H9 (cell line): ENCODE measurements around the gene ADAM11. TPM values are rescaled to one million over a fixed set of nuclear protein-coding genes. Genes with fewer than 3 reads are reported as not detected.

Experiments used
- DNase-seq: peaks from one replicate; pipeline ENCODE4 v3.0.0-alpha.2; 2017
- H2AFZ ChIP-seq: one replicate; pipeline ENCODE4 v1.6.1; 2013; ENCODE audit warnings: mild to moderate bottlenecking, low read length, control low read depth, moderate library complexity
- H2AK5ac ChIP-seq: 2 replicates; pipeline ENCODE4 v1.6.1; 2013; ENCODE audit warnings: low read length, control low read depth, mixed read lengths; ENCODE audit not compliant: insufficient read length
- H2BK120ac ChIP-seq: one replicate; pipeline ENCODE4 v1.6.1; 2013; ENCODE audit warnings: low read depth, mild to moderate bottlenecking, low read length, control low read depth, inconsistent platforms; ENCODE audit not compliant: poor library complexity, severe bottlenecking
- H2BK12ac ChIP-seq: 2 replicates; pipeline ENCODE4 v1.6.1; 2013; ENCODE audit warnings: low read length, control low read depth, mixed read lengths, low read depth; ENCODE audit not compliant: insufficient read length
- H2BK15ac ChIP-seq: 2 replicates; pipeline ENCODE4 v1.6.1; 2013; ENCODE audit warnings: low read depth, low read length, control low read depth
- H2BK20ac ChIP-seq: one replicate; pipeline ENCODE4 v1.6.1; 2013; ENCODE audit warnings: low read depth, mild to moderate bottlenecking, low read length, control low read depth, inconsistent platforms; ENCODE audit not compliant: poor library complexity, severe bottlenecking
- H2BK5ac ChIP-seq: 2 replicates; pipeline ENCODE4 v1.6.1; 2013; ENCODE audit warnings: low read length, control low read depth, mixed read lengths; ENCODE audit not compliant: insufficient read length
- H3K14ac ChIP-seq: 2 replicates; pipeline ENCODE4 v1.6.1; 2013; ENCODE audit warnings: low read length, control low read depth; ENCODE audit not compliant: insufficient read depth
- H3K18ac ChIP-seq: 2 replicates; pipeline ENCODE4 v1.6.1; 2013; ENCODE audit warnings: low read depth, mild to moderate bottlenecking, mixed read lengths, low read length, control low read depth; ENCODE audit not compliant: insufficient read length
- H3K23ac ChIP-seq: 2 replicates; pipeline ENCODE4 v1.6.1; 2013; ENCODE audit warnings: low read length, control low read depth, mixed read lengths, low read depth; ENCODE audit not compliant: insufficient read length
- H3K23me2 ChIP-seq: 2 replicates; pipeline ENCODE4 v1.6.1; 2013; ENCODE audit warnings: low read depth, mild to moderate bottlenecking, mixed read lengths, low read length, control low read depth; ENCODE audit not compliant: insufficient read length, poor library complexity, severe bottlenecking
- H3K27ac ChIP-seq: 2 replicates; pipeline ENCODE4 v1.5.1; 2013; ENCODE audit warnings: low read length, control low read depth, mixed read lengths, low read depth; ENCODE audit not compliant: insufficient read length
- H3K27me3 ChIP-seq: 2 replicates; pipeline ENCODE4 v1.6.1; 2013; ENCODE audit warnings: low read length, control low read depth, inconsistent platforms; ENCODE audit not compliant: insufficient read depth
- H3K4ac ChIP-seq: 2 replicates; pipeline ENCODE4 v1.6.1; 2013; ENCODE audit warnings: low read depth, mild to moderate bottlenecking, control low read depth, inconsistent platforms, low read length, moderate library complexity
- H3K4me1 ChIP-seq: 2 replicates; pipeline ENCODE4 v1.6.1; 2013; ENCODE audit warnings: low read length, control low read depth, inconsistent platforms; ENCODE audit not compliant: insufficient read depth
- H3K4me2 ChIP-seq: 2 replicates; pipeline ENCODE4 v1.6.1; 2013; ENCODE audit warnings: low read length, control low read depth, mixed read lengths; ENCODE audit not compliant: insufficient read length, insufficient read depth
- H3K56ac ChIP-seq: 2 replicates; pipeline ENCODE4 v1.6.1; 2013; ENCODE audit warnings: low read depth, mild to moderate bottlenecking, mixed read lengths, low read length, control low read depth; ENCODE audit not compliant: insufficient read length
- H3K79me1 ChIP-seq: 2 replicates; pipeline ENCODE4 v1.6.1; 2013; ENCODE audit warnings: low read depth, mild to moderate bottlenecking, moderate library complexity, low read length, control low read depth, inconsistent platforms; ENCODE audit not compliant: insufficient read depth, poor library complexity, severe bottlenecking
- H3K79me2 ChIP-seq: 2 replicates; pipeline ENCODE4 v1.6.1; 2013; ENCODE audit warnings: low read length, control low read depth, inconsistent platforms; ENCODE audit not compliant: insufficient read depth
- H3K9ac ChIP-seq: 2 replicates; pipeline ENCODE4 v1.6.1; 2013; ENCODE audit warnings: low read length, control low read depth, mixed read lengths; ENCODE audit not compliant: insufficient read length; ENCODE audit errors: extremely low read depth
- H3K9me3 ChIP-seq: one replicate; pipeline ENCODE4 v1.6.1; 2013; ENCODE audit warnings: low read depth, low read length, inconsistent platforms; ENCODE audit not compliant: control insufficient read depth
- H3T11ph ChIP-seq: one replicate; pipeline ENCODE4 v1.6.1; 2013; ENCODE audit warnings: mild to moderate bottlenecking, low read length, control low read depth, inconsistent platforms
- H4K20me1 ChIP-seq: one replicate; pipeline ENCODE4 v1.6.1; 2013; ENCODE audit not compliant: control insufficient read depth, insufficient read length, insufficient read depth
- H4K5ac ChIP-seq: 2 replicates; pipeline ENCODE4 v1.6.1; 2013; ENCODE audit warnings: low read depth, mild to moderate bottlenecking, mixed read lengths, low read length, control low read depth; ENCODE audit not compliant: insufficient read length
- H4K8ac ChIP-seq: replicated peaks from 2 replicates; pipeline ENCODE4 v1.6.1; 2013; ENCODE audit warnings: low read length, control low read depth, mixed read lengths, low read depth; ENCODE audit not compliant: insufficient read length
- H4K91ac ChIP-seq: 2 replicates; pipeline ENCODE4 v1.6.1; 2013; ENCODE audit warnings: low read depth, mild to moderate bottlenecking, moderate library complexity, mixed read lengths, low read length, control low read depth; ENCODE audit not compliant: insufficient read length
- H3K27ac Mint-ChIP-seq, 3 experiments: 2 replicates in 2 of 3; 3 replicates in 1 of 3; pipeline ENCODE4 v1.8.0; 2020 to 2021; ENCODE audit warnings: mixed read lengths in 3 of 3, mild to moderate bottlenecking in 1 of 3, moderate library complexity in 1 of 3
- H3K27me3 Mint-ChIP-seq: 2 replicates; pipeline ENCODE4 v1.8.0; 2021; ENCODE audit warnings: low read depth, mild to moderate bottlenecking, moderate library complexity, mixed read lengths
- H3K36me3 Mint-ChIP-seq, 3 experiments: 2 replicates in 2 of 3; 3 replicates in 1 of 3; pipeline ENCODE4 v1.8.0; 2020 to 2021; ENCODE audit warnings: low read depth in 3 of 3, mixed read lengths in 3 of 3; ENCODE audit not compliant: insufficient read depth in 1 of 3
- H3K4me1 Mint-ChIP-seq, 2 experiments: 2 replicates each; pipeline ENCODE4 v1.8.0; 2020; ENCODE audit warnings: mixed read lengths in 2 of 2
- H3K4me3 Mint-ChIP-seq, 2 experiments: 2 replicates in 1 of 2; 3 replicates in 1 of 2; pipeline ENCODE4 v1.8.0; 2020 to 2021; ENCODE audit warnings: mild to moderate bottlenecking in 2 of 2, mixed read lengths in 2 of 2, moderate library complexity in 1 of 2
- H3K9me3 Mint-ChIP-seq, 2 experiments: 2 replicates in 1 of 2; 3 replicates in 1 of 2; pipeline ENCODE4 v1.8.0; 2020; ENCODE audit warnings: mild to moderate bottlenecking in 2 of 2, mixed read lengths in 2 of 2, moderate library complexity in 1 of 2
- CTCF ChIP-seq: fragments of 200-600 bp; sonication (generic); conservative IDR thresholded peaks from 3 replicates; pipeline ENCODE4 v1.8.0; 2021; ENCODE audit warnings: antibody characterized with exemption, mild to moderate bottlenecking
- WGBS: extraction: QIAGEN DNeasy Blood & Tissue Kit; methylation state at CpG from one replicate; pipeline ENCODE4 v1.1.7; 2013; ENCODE audit warnings: missing lambda C conversion rate, low lambda C conversion rate, mixed read lengths; ENCODE audit not compliant: insufficient read length; ENCODE audit errors: extremely low coverage; 5-methylcytosine and 5-hydroxymethylcytosine counted together
- total RNA-seq: library from RNA; stranded (reverse); gene quantifications from 2 replicates; pipeline ENCODE4 v1.2.1, GENCODE V29; 2021

ADAM11 gene
- total RNA-seq, 1 experiment from 2014 or later = 4.6 TPM

DNA sequence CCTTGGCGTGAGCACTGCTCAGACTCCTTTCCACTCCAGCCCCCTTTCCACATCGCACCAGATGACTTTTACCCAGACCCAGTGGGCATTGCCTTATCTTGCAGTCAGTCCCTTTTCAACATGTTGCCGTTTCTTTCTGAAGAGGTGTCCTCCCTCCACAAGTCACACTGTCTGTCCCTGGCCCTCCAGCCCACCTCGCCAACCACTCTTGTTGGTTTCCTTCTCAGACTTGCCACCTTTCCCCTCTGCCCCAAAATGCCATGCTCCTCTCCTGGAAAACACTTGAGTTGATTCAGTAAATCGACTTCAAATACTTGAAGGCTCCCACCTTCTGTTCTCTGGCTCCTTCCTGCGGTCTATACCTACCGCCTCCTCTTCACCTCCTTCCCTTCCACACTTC lies 7.5 kb upstream of the ADAM11 start:
- no peaks in the 10 kb centered on the region; a peak in 1 of 4 replicates for H3K4me1 Mint-ChIP-seq
- DNase-seq = no peak
- H3K4ac ChIP-seq = no peak overlapping the region

More for the DNA sequence above, 7.5 kb upstream of the ADAM11 start:
- Histone ChIP-seq H2BK12ac (no peak overlapping the region), H2BK5ac (no peak overlapping the region), H2BK120ac (no peak overlapping the region), H4K20me1 (no peaks in the 10 kb centered on the region), H3K14ac (no peak overlapping the region), H3K23ac (no peak overlapping the region), H3K9ac (no peak overlapping the region), H3K18ac (no peak overlapping the region), H3K23me2 (no peaks in the 10 kb centered on the region), H3K9me3 (no peaks in the 10 kb centered on the region), H4K8ac (no peak overlapping the region), H3K56ac (no peak overlapping the region), H4K5ac (no peak overlapping the region), H3K79me1 (no peaks in the 10 kb centered on the region), H3K79me2 (no peaks in the 10 kb centered on the region), H3K27me3 (no peaks in the 10 kb centered on the region), H3K27ac (no peak overlapping the region), H3K4me1 (no peaks in the 10 kb centered on the region), H4K91ac (no peak overlapping the region), H2BK20ac (no peak overlapping the region), H3K4me2 (no peak overlapping the region), H2AFZ (no peak overlapping the region), H2BK15ac (no peak overlapping the region), H2AK5ac (no peak overlapping the region), H3T11ph (no peak overlapping the region)
- no peak overlapping the region for H3K4me3 Mint-ChIP-seq
- H3K36me3 Mint-ChIP-seq = peaks cover 19 to 46% (median 41%) of the 10 kb centered on the region in 3 experiments; a peak in 6 of 7 replicates
- H3K27me3 Mint-ChIP-seq = peaks cover 23% of the 10 kb centered on the region
- TF ChIP-seq CTCF = no peak
- WGBS = no CpG with 5 or more reads among the region's 7 CpGs
- no peaks in the 10 kb centered on the region for H3K9me3 Mint-ChIP-seq
- H3K27ac Mint-ChIP-seq = peak overlapping the region in 1 of 3 experiments; percentile 22; a peak in 1 of 7 replicates
